GM23248 (cell line): Measurements from ENCODE around the gene ATG10.

Experiments used
- EZH2 ChIP-seq: fragments of 200-600 bp; sonication (generic); IDR thresholded peaks from 2 replicates; pipeline ENCODE4 v1.6.1; 2018; ENCODE audit warnings: antibody characterized with exemption, mild to moderate bottlenecking; ENCODE audit not compliant: insufficient read depth, poor library complexity, severe bottlenecking
- EZH2phosphoT487 ChIP-seq: fragments of 200-600 bp; sonication (generic); IDR thresholded peaks from 2 replicates; pipeline ENCODE4 v1.6.1; 2018; ENCODE audit warnings: antibody characterized with exemption, moderate library complexity, mild to moderate bottlenecking, low read depth; ENCODE audit not compliant: insufficient read depth

DNA sequence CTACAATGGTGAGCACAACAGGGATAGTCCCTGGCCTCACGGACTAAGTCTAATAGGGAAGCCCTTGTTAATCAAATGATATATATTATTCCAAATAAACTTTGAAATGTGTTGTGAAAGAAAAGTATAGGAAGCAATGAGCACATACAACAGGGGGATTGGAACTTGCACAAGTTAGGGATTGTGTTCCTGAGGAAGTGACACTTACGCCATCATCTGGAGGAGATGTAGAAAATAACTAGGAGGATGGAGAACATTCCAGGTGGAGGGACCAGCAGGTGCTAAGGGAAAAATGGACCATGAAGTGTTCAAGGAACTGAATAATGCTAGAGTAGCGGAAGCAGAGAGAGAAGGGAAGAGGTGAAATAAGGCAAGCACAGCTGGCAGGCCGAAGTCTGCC lies 325.1 kb downstream of the ATG10 start:
- TF ChIP-seq EZH2phosphoT487 (no peak), EZH2 (no peak)
